Measurements from ENCODE around the gene RAP1GDS1. TPM values are rescaled to one million over a fixed set of nuclear protein-coding genes. Genes with fewer than 3 reads are reported as not detected.

RAP1GDS1 gene
- total and polyA plus RNA-seq, 4 donors: 11.2 to 19.4 (median 16.0) TPM

- Histone ChIP-seq H3K36me3 (ENCODE audit: control insufficient read depth in 4 of 4, insufficient read depth in 3 of 4, low read depth in 1 of 4, low read length in 3 of 4) (no peaks in the 10 kb centered on the region), H3K27ac (ENCODE audit: low read depth in 1 of 2, low read length in 2 of 2) (no peak overlapping the region), H3K4me3 (ENCODE audit: low read depth in 1 of 3, low read length in 3 of 3) (no peak overlapping the region), H3K9me3 (ENCODE audit: control insufficient read depth in 4 of 4, low read length in 3 of 4) (no peaks in the 10 kb centered on the region), H3K27me3 (ENCODE audit: control insufficient read depth in 4 of 4, insufficient read depth in 4 of 4, low read length in 3 of 4) (no peaks in the 10 kb centered on the region), H3K4me1 (ENCODE audit: control insufficient read depth in 4 of 4, insufficient read depth in 4 of 4, low read length in 3 of 4) (peaks cover 0 to 3% (median 0%) of the 10 kb centered on the region in 4 donors), H3K9ac (ENCODE audit: low read depth in 1 of 2, low read length in 2 of 2) (no peak overlapping the region)
- no peak for DNase-seq (ENCODE audit: low spot score)
- WGBS: 92% methylated on average over 2 of the region's 2 CpGs
- TF ChIP-seq REST (IDR thresholded peaks at IDR 0.05): no peak
- TF ChIP-seq FOXA2 (IDR thresholded peaks at IDR 0.05): no peak
These were observed 120.1 kb downstream of the RAP1GDS1 start for GRCh38 chr4:98381306-98381705.

- no peaks in the 10 kb centered on the region for H3K9me3 ChIP-seq (ENCODE audit: control insufficient read depth in 4 of 4, low read length in 3 of 4)
- H3K4me1 ChIP-seq (ENCODE audit: control insufficient read depth in 4 of 4, insufficient read depth in 4 of 4, low read length in 3 of 4): peaks cover 0 to 3% (median 0%) of the 10 kb centered on the region in 4 donors
- no peaks in the 10 kb centered on the region for H3K27me3 ChIP-seq (ENCODE audit: control insufficient read depth in 4 of 4, insufficient read depth in 4 of 4, low read length in 3 of 4)
- TF ChIP-seq FOXA1 (IDR thresholded peaks at IDR 0.05) (no peak), MAX (IDR thresholded peaks at IDR 0.05) (no peak)
- no peak for DNase-seq (ENCODE audit: low spot score)
- H3K36me3 ChIP-seq (ENCODE audit: control insufficient read depth in 4 of 4, insufficient read depth in 3 of 4, low read depth in 1 of 4, low read length in 3 of 4): no peaks in the 10 kb centered on the region
- 95% methylated on average over 3 of the region's 3 CpGs for WGBS
- no peak overlapping the region for H3K9ac ChIP-seq (ENCODE audit: low read depth in 1 of 2, low read length in 2 of 2)
- no peak overlapping the region for H3K4me3 ChIP-seq (ENCODE audit: low read depth in 1 of 3, low read length in 3 of 3)
- no peak overlapping the region for H3K27ac ChIP-seq (ENCODE audit: low read depth in 1 of 2, low read length in 2 of 2)
These were observed 122.4 kb downstream of the RAP1GDS1 start for GRCh38 chr4:98383431-98384106.

GRCh38 chr4:98385831-98386230 is 124.6 kb downstream of the RAP1GDS1 start:
- H3K9ac ChIP-seq (ENCODE audit: low read depth in 1 of 2, low read length in 2 of 2): no peak overlapping the region
- no peaks in the 10 kb centered on the region for H3K4me1 ChIP-seq (ENCODE audit: control insufficient read depth in 4 of 4, insufficient read depth in 4 of 4, low read length in 3 of 4)
- DNase-seq (ENCODE audit: low spot score): no peak
- TF ChIP-seq YY1 (IDR thresholded peaks at IDR 0.05) (no peak), ZBTB33 (IDR thresholded peaks at IDR 0.05) (no peak), RXRA (IDR thresholded peaks at IDR 0.05) (no peak), JUND (IDR thresholded peaks at IDR 0.05) (no peak), NR2F2 (IDR thresholded peaks at IDR 0.05) (no peak), SP1 (IDR thresholded peaks at IDR 0.05) (no peak), HNF4A (conservative IDR thresholded peaks at IDR 0.05) (no peak), MAX (IDR thresholded peaks at IDR 0.05) (no peak), TAF1 (conservative IDR thresholded peaks at IDR 0.05) (no peak), GABPA (IDR thresholded peaks at IDR 0.05 in 1 of 2, conservative IDR thresholded peaks at IDR 0.05 in 1 of 2) (no peak), HNF4G (IDR thresholded peaks at IDR 0.05) (no peak), REST (IDR thresholded peaks at IDR 0.05) (no peak), FOXA2 (IDR thresholded peaks at IDR 0.05) (no peak), ATF3 (IDR thresholded peaks at IDR 0.05) (no peak), RAD21 (IDR thresholded peaks at IDR 0.05) (no peak)

More at GRCh38 chr4:98385831-98386230, 124.6 kb downstream of the RAP1GDS1 start:
- no peaks in the 10 kb centered on the region for H3K9me3 ChIP-seq (ENCODE audit: control insufficient read depth in 4 of 4, low read length in 3 of 4)
- WGBS: 90% methylated on average over 2 of the region's 2 CpGs
- H3K27ac ChIP-seq (ENCODE audit: low read depth in 1 of 2, low read length in 2 of 2): no peak overlapping the region
- no peaks in the 10 kb centered on the region for H3K27me3 ChIP-seq (ENCODE audit: control insufficient read depth in 4 of 4, insufficient read depth in 4 of 4, low read length in 3 of 4)
- H3K4me3 ChIP-seq (ENCODE audit: low read depth in 1 of 3, low read length in 3 of 3): no peak overlapping the region
- no peaks in the 10 kb centered on the region for H3K36me3 ChIP-seq (ENCODE audit: control insufficient read depth in 4 of 4, insufficient read depth in 3 of 4, low read depth in 1 of 4, low read length in 3 of 4)
